GM12878 (cell line): ENCODE data around the gene CNOT11.

Experiments
- ESRRA ChIP-seq: IDR thresholded peaks from 2 replicates; pipeline ENCODE4 v1.6.1; 2012; ENCODE audit warnings: mild to moderate bottlenecking, low read length, improper control_type of control experiment
- ZNF592 ChIP-seq: fragments of 450-650 bp; IDR thresholded peaks from 2 replicates; pipeline ENCODE4 v1.6.1; 2017; ENCODE audit warnings: mild to moderate bottlenecking, moderate library complexity
- TF ChIP-seq, protein P1 (sequence below): IDR thresholded peaks from 2 replicates; pipeline ENCODE4 v1.6.1; 2011; ENCODE audit warnings: low read depth, low read length, improper control_type of control experiment, borderline replicate concordance

GRCh38 chr2:101277111-101277510 lies 24.4 kb downstream of the CNOT11 start:
- TF ChIP-seq ESRRA (no peak), ZNF592 (no peak)
- TF ChIP-seq, protein P1, sequence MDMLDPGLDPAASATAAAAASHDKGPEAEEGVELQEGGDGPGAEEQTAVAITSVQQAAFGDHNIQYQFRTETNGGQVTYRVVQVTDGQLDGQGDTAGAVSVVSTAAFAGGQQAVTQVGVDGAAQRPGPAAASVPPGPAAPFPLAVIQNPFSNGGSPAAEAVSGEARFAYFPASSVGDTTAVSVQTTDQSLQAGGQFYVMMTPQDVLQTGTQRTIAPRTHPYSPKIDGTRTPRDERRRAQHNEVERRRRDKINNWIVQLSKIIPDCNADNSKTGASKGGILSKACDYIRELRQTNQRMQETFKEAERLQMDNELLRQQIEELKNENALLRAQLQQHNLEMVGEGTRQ: no peak
